ENCODE data around the gene SRR.
"Not testable (repeated sequence)": the region's sequence is repeated elsewhere in the genome, so short reads cannot be mapped to it uniquely, and the experiment has no call there.

SRR gene

DNA sequence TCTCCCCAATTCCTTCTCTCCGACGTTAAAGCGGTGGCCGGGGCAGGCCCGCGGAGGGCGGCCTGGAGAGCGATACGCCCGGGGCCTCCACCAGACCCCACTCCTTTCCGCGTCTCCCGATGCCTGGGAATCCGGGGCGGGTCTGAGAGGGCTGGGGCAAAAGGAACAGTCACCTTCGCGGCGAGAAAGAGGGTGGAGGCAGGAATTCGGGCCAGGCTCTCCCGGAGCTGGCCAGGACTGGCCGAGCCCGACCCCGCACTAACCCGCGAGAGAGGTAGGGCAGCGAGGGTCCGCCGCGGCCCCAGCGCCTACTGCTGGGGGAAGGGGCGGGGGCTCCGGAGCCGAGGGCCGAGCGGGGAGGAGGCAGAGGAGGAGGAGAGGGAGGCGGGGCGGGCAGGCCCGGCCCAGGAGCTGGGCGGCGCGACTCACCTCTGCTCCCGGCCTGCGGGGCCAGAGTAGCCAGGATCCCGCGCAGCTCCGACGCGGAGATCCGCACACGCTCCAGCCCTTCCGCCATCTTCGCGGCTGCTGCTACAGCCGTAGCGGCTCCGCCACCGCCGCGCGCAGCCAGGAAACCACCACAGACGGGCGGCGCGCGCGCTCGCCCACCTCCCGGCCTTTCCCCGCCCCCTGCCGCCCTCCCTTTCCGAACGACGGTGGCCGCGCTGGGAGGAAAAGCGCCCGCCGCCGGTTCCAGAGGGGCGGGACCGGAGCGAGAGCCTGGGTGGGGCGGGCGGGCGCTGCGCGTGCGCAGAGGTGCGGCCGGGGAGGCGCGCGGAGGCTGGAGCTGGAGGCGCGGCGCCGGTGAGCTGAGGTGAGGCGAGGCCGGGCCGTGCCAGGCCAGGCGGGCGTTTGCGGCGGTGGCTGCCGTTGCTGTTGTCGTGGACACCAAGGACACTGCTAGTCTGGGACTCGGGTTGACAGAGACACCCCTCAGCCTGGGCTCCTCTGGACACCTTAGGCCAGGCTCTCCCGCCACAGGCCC is at the start of gene SRR, which contains the start of gene SMG6:
TSS of gene SRR (plus strand) at position 747 of the 985 bp plus-strand sequence. CDS start 11,611 bp downstream, outside the sequence.
TSS of gene SMG6 (minus strand) at position 582 of the 985 bp plus-strand sequence. CDS start at position 517, 65 bp downstream.
- no peak for FAIRE-seq
- DNase-seq (ENCODE audit: low spot score) = peak; percentile 57

DNA sequence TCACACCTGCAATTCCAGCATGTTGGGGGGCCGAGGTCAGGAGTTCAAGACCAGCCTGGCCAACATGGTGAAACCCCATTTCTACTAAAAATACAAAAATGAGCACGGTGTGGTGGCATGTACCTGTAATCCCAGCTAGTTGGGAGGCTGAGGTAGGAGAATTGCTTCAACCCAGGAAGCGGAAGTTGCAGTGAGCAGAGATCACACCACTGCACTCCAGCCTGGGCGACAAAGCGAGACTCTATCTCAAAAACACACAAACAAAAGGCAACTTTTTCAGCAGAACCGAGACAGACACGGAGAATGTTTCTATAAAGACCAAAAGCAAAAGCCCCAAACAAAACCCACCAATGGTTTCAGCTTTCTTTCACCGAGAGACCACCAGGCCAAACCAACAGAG is 44.9 kb upstream of the SRR start:
- not testable (repeated sequence) for FAIRE-seq; DNase-seq (ENCODE audit: low spot score)

GRCh38 chr17:2259769-2260536 is 43.8 kb upstream of the SRR start:
- FAIRE-seq = no peak
- no peak for DNase-seq (ENCODE audit: low spot score)

DNA sequence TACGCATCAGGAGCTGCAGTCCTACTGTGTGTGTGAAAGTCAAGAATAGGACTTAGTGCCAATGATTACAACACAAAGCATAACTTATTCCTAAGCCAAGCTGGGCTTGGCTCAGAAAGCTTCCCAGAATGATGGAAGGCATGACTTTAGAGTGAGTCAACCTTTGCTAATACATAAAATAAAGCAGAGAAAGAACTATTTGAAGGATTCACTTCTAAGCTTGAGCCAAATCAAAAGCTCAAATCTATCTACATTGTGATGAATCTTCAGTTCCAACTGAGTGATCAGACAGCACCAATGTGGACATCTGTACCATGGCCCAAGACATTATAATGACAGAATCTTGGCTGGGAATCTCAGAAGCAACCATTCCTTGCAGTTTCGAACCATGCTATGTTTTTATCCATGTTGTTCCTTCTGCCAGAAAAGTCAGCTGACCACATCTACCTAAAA is 41.6 kb upstream of the SRR start:
- peak; percentile 34 for DNase-seq (ENCODE audit: low spot score)
- peak; percentile 4 for FAIRE-seq

GRCh38 chr17:2263183-2264066 is 40.3 kb upstream of the SRR start:
- FAIRE-seq (no peak), DNase-seq (ENCODE audit: low spot score) (no peak)

DNA sequence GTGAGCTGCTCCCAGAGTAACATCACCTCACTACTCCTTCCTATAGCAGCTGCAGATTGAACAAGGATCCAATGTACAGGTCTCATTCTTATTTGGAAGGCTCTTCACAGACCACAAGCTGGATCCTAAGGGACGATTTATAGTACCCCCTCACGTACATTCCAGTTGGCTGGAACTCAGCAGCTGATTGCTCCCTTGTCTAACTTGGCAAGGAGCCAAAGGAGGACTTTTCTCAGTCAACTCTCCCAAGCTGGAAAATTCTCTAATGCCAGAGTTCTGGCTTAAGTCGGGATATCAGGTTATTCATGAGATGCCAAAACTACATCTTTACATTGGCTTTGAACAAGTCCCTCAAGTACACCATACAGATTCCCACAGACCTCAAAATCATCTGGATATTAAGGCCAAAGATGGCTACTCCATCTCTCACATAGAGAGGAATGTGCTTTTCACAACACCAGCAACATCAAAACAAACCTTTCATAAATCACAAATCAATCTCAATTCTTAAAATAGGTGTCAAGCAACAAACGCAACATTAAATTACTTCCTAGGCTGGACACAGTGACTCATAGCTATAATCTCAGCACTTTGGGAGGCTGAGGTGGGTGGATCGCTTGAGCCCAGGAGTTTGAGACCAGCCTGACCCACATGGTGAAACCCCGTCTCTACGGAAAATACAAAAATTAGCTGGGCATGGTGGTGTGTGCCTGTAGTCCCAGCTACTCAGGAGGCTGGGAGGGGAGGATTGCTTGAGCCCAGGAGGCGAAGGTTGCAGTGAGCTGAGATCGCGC is 39.5 kb upstream of the SRR start:
- FAIRE-seq = no peak

DNA sequence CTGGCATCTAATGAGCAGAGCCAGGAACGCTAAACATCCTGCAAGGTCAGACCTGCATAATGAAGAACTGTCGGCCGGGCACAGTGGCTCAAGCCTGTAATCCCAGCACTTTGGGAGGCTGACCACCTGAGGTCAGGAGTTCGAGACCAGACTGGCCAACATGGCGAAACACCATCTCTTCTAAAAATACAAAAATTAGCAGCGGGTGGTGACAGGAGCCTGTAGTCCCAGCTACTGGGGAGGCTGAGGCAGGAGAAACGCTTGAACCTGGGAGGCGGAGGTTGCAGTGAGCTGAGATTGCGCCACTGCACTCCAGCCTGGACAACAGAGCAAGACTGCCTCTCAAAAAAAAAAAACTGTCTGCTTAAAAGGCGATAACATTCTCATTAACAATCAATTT is 38.6 kb upstream of the SRR start:
- not testable (repeated sequence) for FAIRE-seq

More for the DNA sequence above, 39.5 kb upstream of the SRR start:
- DNase-seq (ENCODE audit: low spot score) = no peak

GRCh38 chr17:2266045-2266864 is 37.5 kb upstream of the SRR start:
- FAIRE-seq = no peak
- no peak for DNase-seq (ENCODE audit: low spot score)

More for the DNA sequence above, 38.6 kb upstream of the SRR start:
- DNase-seq (ENCODE audit: low spot score) = not testable (repeated sequence)

GRCh38 chr17:2266865-2267228 is 36.9 kb upstream of the SRR start:
- FAIRE-seq (no peak), DNase-seq (ENCODE audit: low spot score) (no peak)

- DNase-seq (ENCODE audit: low spot score) = no peak
- FAIRE-seq = no peak
These were observed 36.4 kb upstream of the SRR start for GRCh38 chr17:2267354-2267753.

DNA sequence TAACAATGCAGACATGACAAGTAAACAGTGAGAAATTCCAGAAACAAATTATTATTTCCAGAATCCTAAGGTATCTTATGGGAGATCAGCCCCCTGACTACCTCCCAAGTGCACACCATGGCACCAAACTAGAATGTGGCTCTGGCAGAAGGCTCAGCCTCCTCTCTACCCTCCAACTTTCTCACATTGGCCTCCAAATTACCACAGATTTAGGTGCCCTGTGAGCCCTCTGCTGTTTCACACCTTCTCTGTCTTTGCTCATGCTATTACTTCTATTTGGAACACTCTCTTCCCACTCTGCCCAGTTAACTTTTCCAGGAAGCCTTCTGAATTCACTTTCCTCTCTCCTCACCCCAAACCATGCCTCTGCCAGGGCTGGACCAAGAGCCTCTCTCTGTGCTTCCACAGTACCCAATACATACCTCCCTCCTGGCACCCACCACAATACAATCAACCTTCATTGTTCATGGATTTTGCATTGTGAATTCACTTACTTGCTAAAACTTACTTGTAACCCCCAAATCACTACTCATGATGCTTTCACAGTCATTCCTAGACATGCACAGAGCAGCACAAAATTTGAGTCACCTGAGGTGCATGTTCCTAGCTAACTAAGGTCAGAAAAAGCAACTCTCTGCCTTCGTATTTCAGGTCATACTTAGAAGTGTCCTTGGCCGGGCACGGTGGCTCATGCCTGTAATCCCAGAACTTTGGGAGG is 31.6 kb upstream of the SRR start:
- FAIRE-seq (no peak), DNase-seq (ENCODE audit: low spot score) (no peak)

GRCh38 chr17:2274414-2274813 is 29.3 kb upstream of the SRR start:
- no peak for DNase-seq (ENCODE audit: low spot score)
- FAIRE-seq = no peak

DNA sequence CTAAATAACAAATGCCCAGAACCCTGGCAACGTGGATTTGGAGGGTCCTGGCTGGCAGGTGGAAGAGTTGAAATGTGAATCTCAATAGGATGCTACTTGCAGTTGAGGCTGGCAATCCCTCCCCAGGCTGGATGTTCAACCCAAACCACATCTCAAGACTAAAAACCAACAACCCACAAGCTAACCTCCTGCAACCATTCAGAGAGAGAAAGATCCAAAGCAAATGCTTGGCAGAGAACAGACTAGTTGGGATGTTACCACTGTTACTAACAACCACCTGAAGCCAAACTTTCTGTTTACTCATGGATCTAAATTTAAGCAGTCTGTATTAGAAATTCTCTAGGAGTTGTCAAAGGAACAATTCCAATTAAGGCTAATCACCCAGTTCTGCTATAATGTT is 28.0 kb upstream of the SRR start:
- FAIRE-seq (no peak), DNase-seq (ENCODE audit: low spot score) (no peak)

- DNase-seq (ENCODE audit: low spot score) (no peak), FAIRE-seq (no peak)
These were observed 26.1 kb upstream of the SRR start for GRCh38 chr17:2277429-2278170.

- DNase-seq (ENCODE audit: low spot score) (no peak), FAIRE-seq (no peak)
These were observed 24.0 kb upstream of the SRR start for GRCh38 chr17:2279707-2280106.

GRCh38 chr17:2282297-2282873 is 21.4 kb upstream of the SRR start:
- peak; percentile 43 for DNase-seq (ENCODE audit: low spot score)
- peak; percentile 27 for FAIRE-seq

GRCh38 chr17:2283302-2283701 is 20.4 kb upstream of the SRR start:
- FAIRE-seq (no peak), DNase-seq (ENCODE audit: low spot score) (no peak)

Data from RCC 7860 (cell line).